SK-N-MC (cell line): ENCODE measurements around the gene PHPT1.
A peak's percentile ranks its signal among the peaks of the same experiment; 100 is the strongest.
"Not testable (repeated sequence)": the region's sequence is repeated elsewhere in the genome, so short reads cannot be mapped to it uniquely, and the experiment has no call there.

ENCODE experiments used
- DNase-seq: peaks from one replicate; pipeline ENCODE4 v3.0.0-alpha.2; 2011; ENCODE audit warnings: low read depth, low spot score
- H3K27ac ChIP-seq: fragments of 200-600 bp; sonication (generic); 2 replicates; pipeline ENCODE4 v1.5.1; 2016; ENCODE audit warnings: mixed run types
- H3K36me3 ChIP-seq: fragments of 200-600 bp; sonication (generic); 2 replicates; pipeline ENCODE4 v1.6.1; 2017; ENCODE audit warnings: antibody characterized with exemption, low read length, mixed read lengths; ENCODE audit not compliant: insufficient read depth
- H3K4me3 ChIP-seq: fragments of 200-600 bp; sonication (generic); 2 replicates; pipeline ENCODE4 v1.5.1; 2016
- H3K9ac ChIP-seq: fragments of 200-600 bp; sonication (generic); 2 replicates; pipeline ENCODE4 v1.8.0; 2017; ENCODE audit warnings: mixed run types, mixed read lengths; ENCODE audit not compliant: insufficient read length
- H3K9me3 ChIP-seq: fragments of 200-600 bp; sonication (generic); 2 replicates; pipeline ENCODE4 v1.6.1; 2017; ENCODE audit warnings: low read depth, mild to moderate bottlenecking, antibody characterized with exemption, low read length, moderate library complexity, mixed read lengths
- EZH2 ChIP-seq: fragments of 200-600 bp; sonication (generic); IDR thresholded peaks from one replicate; pipeline ENCODE4 v1.6.1; 2017; ENCODE audit warnings: antibody characterized with exemption
- FOXP2 ChIP-seq: optimal IDR thresholded peaks from 2 replicates; pipeline ENCODE3; 2011; ENCODE audit warnings: mild to moderate bottlenecking, moderate library complexity; ENCODE audit not compliant: insufficient read depth; ENCODE audit errors: extremely low read length, control extremely low read depth
- POLR2AphosphoS5 ChIP-seq: IDR thresholded peaks from 2 replicates; pipeline ENCODE4 v1.6.1; 2012; ENCODE audit warnings: mild to moderate bottlenecking, low read depth, low read length, borderline replicate concordance

Gene PHPT1

DNA sequence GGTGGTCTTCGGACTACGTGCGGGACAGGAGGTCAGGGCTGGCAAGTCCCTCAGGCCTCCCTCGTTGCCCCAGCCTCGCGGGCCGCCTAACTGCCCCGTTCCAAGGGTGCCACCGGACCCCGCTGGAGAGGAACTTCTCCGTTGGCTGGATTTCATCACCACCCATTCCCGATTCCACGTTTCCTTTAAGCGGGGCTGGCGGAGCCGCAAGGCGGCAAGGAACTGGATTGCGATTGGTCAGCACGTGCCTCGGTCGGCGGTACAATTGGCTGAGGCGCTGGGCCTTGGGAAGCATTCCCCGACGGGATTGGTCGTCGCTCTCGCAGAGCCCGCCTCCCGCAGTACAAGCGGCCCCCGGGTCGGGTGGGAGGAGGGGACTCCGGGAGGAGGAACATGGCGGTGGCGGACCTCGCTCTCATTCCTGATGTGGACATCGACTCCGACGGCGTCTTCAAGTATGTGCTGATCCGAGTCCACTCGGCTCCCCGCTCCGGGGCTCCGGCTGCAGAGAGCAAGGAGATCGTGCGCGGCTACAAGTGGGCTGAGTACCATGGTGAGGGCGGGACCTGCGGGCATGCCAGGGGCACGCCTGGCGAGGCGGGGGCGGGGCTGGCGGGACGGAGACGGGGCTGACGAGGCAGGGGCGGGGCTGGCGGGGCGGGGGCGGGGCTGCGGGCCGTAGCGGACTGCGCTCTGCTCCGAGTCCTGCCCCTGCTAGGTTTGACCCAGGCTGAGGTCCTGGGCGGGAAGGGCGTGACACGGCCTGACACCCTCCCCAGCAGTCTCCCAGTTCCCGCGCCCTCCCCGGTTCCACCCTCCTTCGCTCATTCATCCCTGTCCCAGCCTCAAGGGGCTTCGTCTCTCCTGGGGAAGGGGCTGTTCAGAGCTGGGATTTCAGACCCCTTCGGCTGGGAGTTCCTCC lies at the start of gene PHPT1:
Gene PHPT1 (plus strand): TSS at position 372 of the 922 bp plus-strand sequence. CDS start 22 bp downstream, at position 394.
- peak within 1 kb of the TSS; percentile 77 for H3K9ac ChIP-seq
- peak within 1 kb of the TSS; percentile 88 for H3K4me3 ChIP-seq
- peak within 1 kb of the TSS; percentile 87 for H3K27ac ChIP-seq
- H3K9me3 ChIP-seq: no peaks in the 10 kb centered on the region
- DNase-seq: peak; percentile 94
- TF ChIP-seq EZH2: no peak
- TF ChIP-seq FOXP2: no peak
- peak; percentile 90 for TF ChIP-seq POLR2AphosphoS5
- no peaks in the 10 kb centered on the region; the same call in 1 of the 2 replicates for H3K36me3 ChIP-seq

DNA sequence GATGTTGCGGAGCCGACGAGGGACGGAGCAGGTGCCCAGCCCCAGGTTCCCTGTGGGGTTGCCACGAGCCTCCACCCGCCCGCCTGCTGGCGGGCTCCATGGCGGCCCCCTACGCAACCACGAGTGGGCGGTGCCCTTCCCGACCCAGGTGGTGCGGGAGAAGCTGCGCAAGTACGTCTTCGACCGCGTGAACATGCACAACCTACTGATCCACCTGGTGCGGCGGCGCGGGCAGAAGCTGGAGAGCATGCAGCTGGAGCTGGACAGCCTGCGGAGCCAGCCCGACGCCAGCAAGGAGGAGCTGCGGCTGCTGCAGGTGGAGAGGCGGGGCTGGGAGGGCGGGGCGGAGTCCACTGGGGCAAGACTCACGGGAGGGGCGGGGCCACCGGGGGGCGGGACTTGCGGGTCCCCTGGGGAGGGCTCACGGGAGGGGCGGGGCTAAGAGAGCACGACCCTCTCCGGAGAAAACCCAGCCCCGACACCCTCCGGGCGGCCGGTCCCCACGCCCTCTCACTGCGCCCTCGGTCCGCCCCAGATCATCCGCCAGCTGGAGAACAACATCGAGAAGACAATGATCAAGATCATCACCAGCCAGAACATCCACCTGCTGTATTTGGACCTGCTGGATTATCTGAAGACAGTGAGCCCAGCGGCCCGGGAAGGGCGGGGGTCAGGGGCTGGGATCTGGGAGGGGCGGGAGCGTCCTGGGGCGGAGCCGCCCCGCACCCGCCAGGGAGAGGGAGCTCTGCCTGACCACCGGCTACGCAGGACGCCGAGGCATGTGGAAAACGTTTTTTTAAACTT lies 49.2 kb upstream of the PHPT1 start:
- H3K9ac ChIP-seq: no peak overlapping the region
- DNase-seq: no peak
- no peak overlapping the region for H3K27ac ChIP-seq
- H3K36me3 ChIP-seq: no peaks in the 10 kb centered on the region
- H3K4me3 ChIP-seq: peak overlapping the region; percentile 79
- no peaks in the 10 kb centered on the region for H3K9me3 ChIP-seq
- TF ChIP-seq POLR2AphosphoS5 (peak; percentile 59; the same call in 1 of the 2 replicates), EZH2 (no peak)

- Histone ChIP-seq H3K27ac (no peak overlapping the region), H3K9me3 (no peaks in the 10 kb centered on the region), H3K9ac (no peak overlapping the region), H3K36me3 (no peaks in the 10 kb centered on the region), H3K4me3 (no peak overlapping the region)
- no peak for TF ChIP-seq POLR2AphosphoS5
- TF ChIP-seq EZH2: no peak
- no peak for TF ChIP-seq FOXP2
- DNase-seq: no peak
These were observed 46.9 kb upstream of the PHPT1 start for GRCh38 chr9:136802321-136802720.

GRCh38 chr9:136803009-136803550 lies 46.1 kb upstream of the PHPT1 start:
- DNase-seq, H3K27ac ChIP-seq, H3K9me3 ChIP-seq, H3K4me3 ChIP-seq, H3K9ac ChIP-seq, H3K36me3 ChIP-seq: not testable (repeated sequence)

- no peak for DNase-seq
- Histone ChIP-seq H3K36me3 (no peaks in the 10 kb centered on the region), H3K4me3 (no peak overlapping the region), H3K9ac (no peak overlapping the region), H3K27ac (no peak overlapping the region), H3K9me3 (no peaks in the 10 kb centered on the region)
- no peak for TF ChIP-seq FOXP2
- no peak for TF ChIP-seq EZH2
- TF ChIP-seq POLR2AphosphoS5: no peak
These were observed 45.4 kb upstream of the PHPT1 start for GRCh38 chr9:136803551-136804508.

GRCh38 chr9:136804509-136805206 lies 44.6 kb upstream of the PHPT1 start:
- Histone ChIP-seq H3K36me3 (peaks cover 4% of the 10 kb centered on the region), H3K4me3 (no peak overlapping the region), H3K9me3 (no peaks in the 10 kb centered on the region), H3K9ac (no peak overlapping the region), H3K27ac (no peak overlapping the region)
- TF ChIP-seq FOXP2 (no peak), EZH2 (no peak), POLR2AphosphoS5 (no peak)
- DNase-seq: no peak

GRCh38 chr9:136805207-136805740 lies 43.9 kb upstream of the PHPT1 start:
- Histone ChIP-seq H3K36me3 (peaks cover 10% of the 10 kb centered on the region), H3K27ac (no peak overlapping the region)
- no peak for TF ChIP-seq POLR2AphosphoS5
- TF ChIP-seq EZH2: no peak
- TF ChIP-seq FOXP2: no peak

More at GRCh38 chr9:136805207-136805740, 43.9 kb upstream of the PHPT1 start:
- no peak for DNase-seq
- Histone ChIP-seq H3K9ac (no peak overlapping the region), H3K4me3 (no peak overlapping the region), H3K9me3 (no peaks in the 10 kb centered on the region)
